MCF 10A (cell line): ENCODE data around the gene IMP4. TPM values are rescaled to one million over a fixed set of nuclear protein-coding genes. Genes with fewer than 3 reads are reported as not detected.
"Not testable (repeated sequence)": the region's sequence is repeated elsewhere in the genome, so short reads cannot be mapped to it uniquely, and the experiment has no call there.

Experiments
- BruUV-seq: library from RNA; stranded (reverse); fragments of 400-500 nt; replicated peaks from 2 replicates; lab custom pipeline; 2021; lab: Mats Ljungman, UMichigan
- CTCF ChIA-PET: fragments of 300-600 bp; sonication (Branson Sonifier 250); formaldehyde crosslinking; extraction: SDS; loops from one replicate; lab custom pipeline; 2021; ENCODE audit warnings: antibody characterized with exemption, inconsistent platforms; lab: Yijun Ruan, JAX
- POLR2A ChIA-PET: fragments of 300-600, 350-650 bp; sonication (Branson Sonifier 250); formaldehyde crosslinking; extraction: SDS; loops from one replicate; lab custom pipeline; 2020; ENCODE audit warnings: antibody characterized with exemption, inconsistent platforms; lab: Yijun Ruan, JAX
- DNase-seq: peaks from one replicate; pipeline ENCODE4 v3.0.0-alpha.2; 2018; ENCODE audit not compliant: unreplicated experiment
- H3K27ac Mint-ChIP-seq: one replicate; pipeline ENCODE4 v1.8.0; 2022; ENCODE audit warnings: mild to moderate bottlenecking, low read depth, mixed read lengths; ENCODE audit not compliant: unreplicated experiment
- H3K27me3 Mint-ChIP-seq: one replicate; pipeline ENCODE4 v1.8.0; 2022; ENCODE audit warnings: mixed read lengths; ENCODE audit not compliant: insufficient read depth, unreplicated experiment
- H3K36me3 Mint-ChIP-seq: one replicate; pipeline ENCODE4 v1.8.0; 2022; ENCODE audit warnings: mild to moderate bottlenecking, moderate library complexity, mixed read lengths; ENCODE audit not compliant: insufficient read depth, unreplicated experiment
- H3K4me1 Mint-ChIP-seq: one replicate; pipeline ENCODE4 v1.8.0; 2022; ENCODE audit warnings: mixed read lengths; ENCODE audit not compliant: insufficient read depth, unreplicated experiment
- H3K4me3 Mint-ChIP-seq: one replicate; pipeline ENCODE4 v1.8.0; 2022; ENCODE audit warnings: mild to moderate bottlenecking, moderate library complexity, mixed read lengths; ENCODE audit not compliant: unreplicated experiment
- H3K9me3 Mint-ChIP-seq: one replicate; pipeline ENCODE4 v1.8.0; 2022; ENCODE audit warnings: mixed read lengths; ENCODE audit not compliant: unreplicated experiment
- CTCF ChIP-seq: fragments of 200-600 bp; IDR thresholded peaks from one replicate; pipeline ENCODE4 v1.8.0; 2022; ENCODE audit warnings: antibody characterized with exemption, mild to moderate bottlenecking; ENCODE audit not compliant: unreplicated experiment
- intact Hi-C: fragments of 100-400 bp; cut with micrococcal nuclease; formaldehyde crosslinking; loops from 2 replicates; pipeline ENCODE4 v1.14.1; 2022
- total RNA-seq: library from RNA; stranded (reverse); gene quantifications from 2 replicates; pipeline ENCODE4 v1.2.3, GENCODE V29; 2022

The IMP4 gene
- total RNA-seq, 1 experiment from 2014 or later = 144 TPM

GRCh38 chr2:130332271-130333073 lies 10.2 kb upstream of the IMP4 start:
- peak; percentile 84 for DNase-seq
- ChIA-PET CTCF (interaction anchor here (0.6 to 9.2 kb wide), 17 partner anchors 9 to 1384 kb away, joined by 3 to 90 read pairs (median 4); partner anchors contain the start of genes IMP4, MZT2B and SMPD4), POLR2A (interaction anchor here (0.6 to 2.3 kb wide), 5 partner anchors 10 to 669 kb away, joined by 3 to 24 read pairs (median 3); partner anchors contain the start of genes IMP4, MZT2B and SMPD4)
- no TSS peak for BruUV-seq
- peak; percentile 95 for TF ChIP-seq CTCF
- no peak overlapping the region for H3K27ac Mint-ChIP-seq
- no peaks in the 10 kb centered on the region for H3K9me3 Mint-ChIP-seq
- peaks cover 15% of the 10 kb centered on the region for H3K4me1 Mint-ChIP-seq
- intact Hi-C loops = loop anchor here (1.0 to 5.0 kb wide), 4 partner anchors 151 to 483 kb away; partner anchors contain the start of gene SMPD4
- H3K36me3 Mint-ChIP-seq = peaks cover 8% of the 10 kb centered on the region
- no peak overlapping the region for H3K4me3 Mint-ChIP-seq
- H3K27me3 Mint-ChIP-seq = no peaks in the 10 kb centered on the region

- not testable (repeated sequence) for BruUV-seq, DNase-seq, H3K27me3 Mint-ChIP-seq, H3K9me3 Mint-ChIP-seq, H3K27ac Mint-ChIP-seq, H3K4me3 Mint-ChIP-seq
- peaks cover 16% of the 10 kb centered on the region for H3K36me3 Mint-ChIP-seq
- H3K4me1 Mint-ChIP-seq = peaks cover 13% of the 10 kb centered on the region
- ChIA-PET CTCF (interaction anchor here (0.6 to 9.2 kb wide), 16 partner anchors 10 to 1919 kb away, joined by 3 to 90 read pairs (median 4); partner anchors contain the start of genes IMP4, MZT2B and SMPD4), POLR2A (interaction anchor here (1.2 to 2.3 kb wide), 4 partner anchors 9 to 152 kb away, joined by 3 to 24 read pairs (median 6); partner anchors contain the start of genes IMP4, MZT2B and SMPD4)
- intact Hi-C loops = loop anchor here (5.0 kb wide), 1 partner anchor 411 kb away; no protein-coding TSS in a partner anchor
Measured at GRCh38 chr2:130333253-130333652, 9.4 kb upstream of the IMP4 start.

- Mint-ChIP-seq H3K27me3 (no peaks in the 10 kb centered on the region), H3K4me1 (peaks cover 6% of the 10 kb centered on the region), H3K36me3 (peaks cover 18% of the 10 kb centered on the region), H3K4me3 (no peak overlapping the region), H3K27ac (no peak overlapping the region), H3K9me3 (no peaks in the 10 kb centered on the region)
- no TSS peak for BruUV-seq
- intact Hi-C loops = loop anchor here (5.0 kb wide), 1 partner anchor 412 kb away; no protein-coding TSS in a partner anchor
- no peak for TF ChIP-seq CTCF
- DNase-seq = no peak
- CTCF ChIA-PET = interaction anchor here (0.7 to 9.2 kb wide), 13 partner anchors 9 to 495 kb away, joined by 3 to 90 read pairs (median 3); partner anchors contain the start of genes IMP4, MZT2B and SMPD4
- POLR2A ChIA-PET = interaction anchor here (1.2 to 2.3 kb wide), 3 partner anchors 8 to 153 kb away, joined by 4 to 24 read pairs (median 8); partner anchors contain the start of genes IMP4, MZT2B and SMPD4
Measured at GRCh38 chr2:130334026-130334425, 8.7 kb upstream of the IMP4 start.

- ChIA-PET POLR2A (interaction anchor here (2.1 kb wide), 1 partner anchor 153 kb away, joined by 8 read pairs; the partner anchor contains the start of gene MZT2B), CTCF (interaction anchor here (0.6 to 9.2 kb wide), 3 partner anchors 13 to 164 kb away, joined by 3 to 90 read pairs (median 3); partner anchors contain the start of genes MZT2B and SMPD4)
- DNase-seq = no peak
- BruUV-seq = no TSS peak
- H3K9me3 Mint-ChIP-seq = no peaks in the 10 kb centered on the region
- H3K27me3 Mint-ChIP-seq = no peaks in the 10 kb centered on the region
- intact Hi-C loops = no loop called here
- no peak for TF ChIP-seq CTCF
- H3K27ac Mint-ChIP-seq = no peak overlapping the region
- H3K36me3 Mint-ChIP-seq = peaks cover 18% of the 10 kb centered on the region
- no peak overlapping the region for H3K4me3 Mint-ChIP-seq
- peaks cover 10% of the 10 kb centered on the region for H3K4me1 Mint-ChIP-seq
Measured at GRCh38 chr2:130335226-130335625, 7.5 kb upstream of the IMP4 start.
